HepG2 (cell line): Measurements from ENCODE around the gene RBCK1. TPM values are rescaled to one million over a fixed set of nuclear protein-coding genes. Genes with fewer than 3 reads are reported as not detected.

Experiments
- ARNT ChIP-seq: fragments of 450-650 bp; IDR thresholded peaks from 2 replicates; pipeline ENCODE4 v1.6.1; 2017
- CBX1 ChIP-seq: IDR thresholded peaks from one replicate; pipeline ENCODE4 v1.6.1; 2016; ENCODE audit warnings: antibody characterized with exemption, low read depth
- ETV6 ChIP-seq: sonication (generic); formaldehyde crosslinking; conservative IDR thresholded peaks from 2 replicates; pipeline ENCODE4 v1.4.0; 2020; ENCODE audit warnings: missing genetic modification reagents
- FOXJ3 ChIP-seq: sonication (generic); formaldehyde crosslinking; IDR thresholded peaks from 2 replicates; pipeline ENCODE4 v1.4.0; 2020; ENCODE audit warnings: missing genetic modification reagents, mild to moderate bottlenecking, borderline replicate concordance
- GATAD1 ChIP-seq: IDR thresholded peaks from 2 replicates; pipeline ENCODE4 v1.6.1; 2016; ENCODE audit warnings: missing genetic modification reagents, missing compliant biosample characterization
- GPBP1L1 ChIP-seq: sonication (generic); formaldehyde crosslinking; IDR thresholded peaks from 2 replicates; pipeline ENCODE4 v1.5.0; 2020; ENCODE audit warnings: mild to moderate bottlenecking, missing genetic modification reagents
- HHEX ChIP-seq: IDR thresholded peaks from 2 replicates; pipeline ENCODE4 v1.6.1; 2016; ENCODE audit warnings: control low read depth
- HMG20A ChIP-seq: IDR thresholded peaks from 2 replicates; pipeline ENCODE4 v1.6.1; 2016; ENCODE audit warnings: borderline replicate concordance
- JUN ChIP-seq: sonication (generic); formaldehyde crosslinking; IDR thresholded peaks from 2 replicates; pipeline ENCODE4 v1.4.0; 2020; ENCODE audit warnings: mild to moderate bottlenecking, missing genetic modification reagents
- KDM5A ChIP-seq: fragments of 200-600 bp; sonication (generic); IDR thresholded peaks from 2 replicates; pipeline ENCODE4 v1.7.0; 2018; ENCODE audit warnings: antibody characterized with exemption, mild to moderate bottlenecking, low read length, borderline replicate concordance
- MYPOP ChIP-seq: sonication (generic); formaldehyde crosslinking; IDR thresholded peaks from 2 replicates; pipeline ENCODE4 v1.8.1; 2023; ENCODE audit warnings: mild to moderate bottlenecking, moderate library complexity, missing genetic modification reagents
- NFYC ChIP-seq: IDR thresholded peaks from 2 replicates; pipeline ENCODE4 v1.6.1; 2016; ENCODE audit warnings: missing genetic modification reagents, missing compliant biosample characterization
- NR2F2 ChIP-seq: IDR thresholded peaks from 2 replicates; pipeline ENCODE4 v1.6.1; 2012; ENCODE audit warnings: low read depth, inconsistent platforms, borderline replicate concordance
- PHF21A ChIP-seq: sonication (generic); formaldehyde crosslinking; IDR thresholded peaks from 2 replicates; pipeline ENCODE4 v1.5.0; 2020; ENCODE audit warnings: mild to moderate bottlenecking, missing genetic modification reagents
- RFX5 ChIP-seq: IDR thresholded peaks from 2 replicates; pipeline ENCODE4 v1.6.1; 2011; ENCODE audit warnings: low read depth, low read length, improper control_type of control experiment
- SOX6 ChIP-seq, 2 experiments: fragments of 450-650 bp in 1 of 2; sonication (generic) in 1 of 2; formaldehyde crosslinking in 1 of 2; IDR thresholded peaks; 2 replicates each; pipeline versions ENCODE4 v1.4.0 to v1.6.1; 2017 to 2020; ENCODE audit warnings: antibody characterized with exemption in 1 of 2, mild to moderate bottlenecking in 1 of 2, missing genetic modification reagents in 1 of 2
- TP53 ChIP-seq: sonication (generic); formaldehyde crosslinking; conservative IDR thresholded peaks from 2 replicates; pipeline ENCODE4 v1.4.0; 2020; ENCODE audit warnings: missing genetic modification reagents
- YEATS4 ChIP-seq: sonication (generic); formaldehyde crosslinking; IDR thresholded peaks from 2 replicates; pipeline ENCODE4 v1.4.0; 2020; ENCODE audit warnings: missing genetic modification reagents, borderline replicate concordance
- ZFP41 ChIP-seq: sonication (generic); formaldehyde crosslinking; IDR thresholded peaks from 2 replicates; pipeline ENCODE4 v1.4.0; 2020; ENCODE audit warnings: mild to moderate bottlenecking, missing genetic modification reagents, borderline replicate concordance
- ZGPAT ChIP-seq: IDR thresholded peaks from 2 replicates; pipeline ENCODE4 v1.6.1; 2016; ENCODE audit warnings: mild to moderate bottlenecking
- ZNF24 ChIP-seq: fragments of 450-650 bp; IDR thresholded peaks from 2 replicates; pipeline ENCODE4 v1.6.1; 2017; ENCODE audit warnings: antibody characterized with exemption, mild to moderate bottlenecking
- ZNF264 ChIP-seq: sonication (generic); formaldehyde crosslinking; IDR thresholded peaks from 2 replicates; pipeline ENCODE4 v1.4.0; 2020; ENCODE audit warnings: missing genetic modification reagents
- ZNF543 ChIP-seq: sonication (generic); formaldehyde crosslinking; IDR thresholded peaks from 2 replicates; pipeline ENCODE4 v1.4.0; 2020; ENCODE audit warnings: mild to moderate bottlenecking, missing genetic modification reagents
- ZNF557 ChIP-seq: sonication (generic); formaldehyde crosslinking; IDR thresholded peaks from 2 replicates; pipeline ENCODE4 v1.4.0; 2020; ENCODE audit warnings: missing genetic modification reagents
- ZNF761 ChIP-seq: sonication (generic); formaldehyde crosslinking; conservative IDR thresholded peaks from 2 replicates; pipeline ENCODE4 v1.4.0; 2020; ENCODE audit warnings: mild to moderate bottlenecking, missing genetic modification reagents
- ZNF768 ChIP-seq: sonication (generic); formaldehyde crosslinking; IDR thresholded peaks from 2 replicates; pipeline ENCODE4 v1.4.0; 2020; ENCODE audit warnings: missing genetic modification reagents
- ZNF781 ChIP-seq: sonication (generic); formaldehyde crosslinking; IDR thresholded peaks from 2 replicates; pipeline ENCODE4 v1.5.1; 2020; ENCODE audit warnings: borderline replicate concordance, mild to moderate bottlenecking, missing genetic modification reagents; ENCODE audit errors: not compliant biosample characterization
- ZNF782 ChIP-seq: sonication (generic); formaldehyde crosslinking; IDR thresholded peaks from 2 replicates; pipeline ENCODE4 v1.4.0; 2020; ENCODE audit warnings: missing genetic modification reagents, mild to moderate bottlenecking, borderline replicate concordance
- ZSCAN29 ChIP-seq: sonication (generic); formaldehyde crosslinking; conservative IDR thresholded peaks from 2 replicates; pipeline ENCODE4 v1.4.0; 2020; ENCODE audit warnings: mild to moderate bottlenecking, missing genetic modification reagents
- polyA plus RNA-seq, 8 experiments: library from polyadenylated mRNA; depleted of rRNA in 3 of 8; stranded (reverse) in 7 of 8; unstranded in 1 of 8; fragments of >200 nt; fragmentation: Illumina TruSeq in 4 of 8; extraction: Trizol in 4 of 8; gene quantifications; 2 replicates each; pipeline versions ENCODE4 v1.2.1 to v1.2.3, GENCODE V29; 2011 to 2016; ENCODE audit warnings: low read depth in 4 of 8, missing spikeins in 1 of 8, mixed read lengths in 1 of 8; ENCODE audit not compliant: insufficient read depth in 1 of 8
- total RNA-seq, 5 experiments: library from RNA; depleted of rRNA; stranded (reverse); fragments of >200 nt; fragmentation: Illumina TruSeq; extraction: Trizol; gene quantifications; 2 replicates each; pipeline ENCODE4 v1.2.3, GENCODE V29; 2016; ENCODE audit warnings: low read depth in 1 of 5

The RBCK1 gene
- total and polyA plus RNA-seq, 2 of the 13 experiments (the other 11 are each of a cell fraction or from before 2014, with no cell fraction given) = 149 to 215 TPM

- TF ChIP-seq HHEX (CRISPR knock-in tag) (no peak), HMG20A (CRISPR knock-in tag) (peak; percentile 61; the same call in 1 of the 2 replicates), ZNF543 (CRISPR knock-in tag) (peak; percentile 77), ETV6 (CRISPR knock-in tag) (peak; percentile 73; the same call in 1 of the 2 replicates), NR2F2 (0 out of 2 replicates have a peak, but pooled peaks have one; percentile 54), ZSCAN29 (CRISPR knock-in tag) (peak; percentile 49; the same call in 1 of the 2 replicates), ARNT (no peak), GPBP1L1 (CRISPR knock-in tag) (no peak), ZNF782 (CRISPR knock-in tag) (peak; percentile 89; the same call in 1 of the 2 replicates), CBX1 (peak; percentile 95), ZGPAT (CRISPR knock-in tag) (peak; percentile 16), ZFP41 (CRISPR knock-in tag) (peak; percentile 90; the same call in 1 of the 2 replicates), NFYC (CRISPR knock-in tag) (peak; percentile 32), RFX5 (no peak), ZNF761 (CRISPR knock-in tag) (peak; percentile 86), GATAD1 (no peak), ZNF557 (CRISPR knock-in tag) (peak; percentile 84; the same call in 1 of the 2 replicates), ZNF781 (CRISPR knock-in tag) (peak; percentile 62), JUN (CRISPR knock-in tag) (no peak), TP53 (CRISPR knock-in tag) (peak; percentile 92), ZNF768 (peak; percentile 85), PHF21A (CRISPR knock-in tag) (peak; percentile 61), ZNF24 (no peak), SOX6 (IDR thresholded peaks at IDR 0.05) (no peak), SOX6 (CRISPR knock-in tag; IDR thresholded peaks at IDR 0.05) (peak; percentile 78), FOXJ3 (peak; percentile 76; the same call in 1 of the 2 replicates), KDM5A (no peak), ZNF264 (peak; percentile 83; the same call in 1 of the 2 replicates), MYPOP (CRISPR knock-in tag) (peak; percentile 90), YEATS4 (peak; percentile 88)
Measured at GRCh38 chr20:407133-407952, 756 bp upstream of the RBCK1 start (continued).
